Uterus (tissue), 4 donors: ENCODE data around the gene KIF1A. TPM values are rescaled to one million over a fixed set of nuclear protein-coding genes. Genes with fewer than 3 reads are reported as not detected.

Source experiments
- DNase-seq, 2 donors: peaks; one replicate each; pipeline ENCODE4 v3.0.0-alpha.2; 2019 to 2020
- H3K27ac ChIP-seq, 2 donors: fragments of 200-600 bp; sonication (generic); 1 replicate in 1 of 2; 2 replicates in 1 of 2; pipeline ENCODE4 v1.5.1; 2016 to 2018
- H3K27me3 ChIP-seq, 2 donors: fragments of 200-600 bp; sonication (generic); one replicate each; pipeline ENCODE4 v1.5.1; 2018 to 2019; ENCODE audit warnings: control low read depth in 1 of 2
- H3K36me3 ChIP-seq, 2 donors: fragments of 200-600 bp; sonication (generic); one replicate each; pipeline ENCODE4 v1.5.1; 2019; ENCODE audit warnings: control low read depth in 1 of 2
- H3K4me1 ChIP-seq, 2 donors: fragments of 200-600 bp; sonication (generic); one replicate each; pipeline ENCODE4 v1.5.1; 2018 to 2019; ENCODE audit warnings: control low read depth in 1 of 2
- H3K4me3 ChIP-seq, 2 donors: fragments of 200-600 bp; sonication (generic); 1 replicate in 1 of 2; 2 replicates in 1 of 2; pipeline ENCODE4 v1.5.1; 2018 to 2019; ENCODE audit warnings: mild to moderate bottlenecking in 1 of 2
- H3K9me3 ChIP-seq, 2 donors: fragments of 200-600 bp; sonication (generic); one replicate each; pipeline ENCODE4 v1.5.1; 2019; ENCODE audit warnings: control low read depth in 1 of 2
- POLR2A ChIP-seq, 2 donors: fragments of 450-650 bp; IDR thresholded peaks; one replicate each; pipeline ENCODE4 v1.6.1; 2016; ENCODE audit warnings: antibody characterized with exemption in 2 of 2, mild to moderate bottlenecking in 1 of 2, moderate library complexity in 1 of 2
- intact Hi-C: fragments of 100-400 bp; cut with DNase I; formaldehyde crosslinking; loops from one replicate; pipeline ENCODE4 v1.15.1; 2023; ENCODE audit warnings: low total_unique reads
- total RNA-seq, 4 donors: library from RNA; depleted of rRNA in 3 of 4; stranded (reverse); fragments of >200 nt in 3 of 4; gene quantifications; one replicate each; pipeline versions ENCODE4 v1.1.0 to v1.2.4, GENCODE V29; 2014 to 2023
- TF ChIP-seq, protein P1 (sequence below), 4 experiments: fragments of 200-600 bp in 2 of 4; fragments of 450-650 bp in 2 of 4; sonication (generic) in 2 of 4; IDR thresholded peaks; one replicate each; pipeline ENCODE4 v1.5.1; 2016 to 2019; ENCODE audit warnings: antibody characterized with exemption in 4 of 4, mild to moderate bottlenecking in 2 of 4, moderate library complexity in 1 of 4
- donor health status: DM: yes; HTN: yes; CAD: no.

The KIF1A gene
- total RNA-seq, 4 donors from 2014 or later: 0.37 to 12.9 TPM; not detected in 2

GRCh38 chr2:240791221-240791800 lies 28.7 kb downstream of the KIF1A start:
- Histone ChIP-seq H3K4me3 (no peak overlapping the region), H3K9me3 (no peaks in the 10 kb centered on the region), H3K36me3 (no peaks in the 10 kb centered on the region), H3K4me1 (no peaks in the 10 kb centered on the region), H3K27me3 (no peaks in the 10 kb centered on the region), H3K27ac (no peak overlapping the region)
- intact Hi-C loops: no loop called here
- no peak for DNase-seq
- TF ChIP-seq, protein P1, sequence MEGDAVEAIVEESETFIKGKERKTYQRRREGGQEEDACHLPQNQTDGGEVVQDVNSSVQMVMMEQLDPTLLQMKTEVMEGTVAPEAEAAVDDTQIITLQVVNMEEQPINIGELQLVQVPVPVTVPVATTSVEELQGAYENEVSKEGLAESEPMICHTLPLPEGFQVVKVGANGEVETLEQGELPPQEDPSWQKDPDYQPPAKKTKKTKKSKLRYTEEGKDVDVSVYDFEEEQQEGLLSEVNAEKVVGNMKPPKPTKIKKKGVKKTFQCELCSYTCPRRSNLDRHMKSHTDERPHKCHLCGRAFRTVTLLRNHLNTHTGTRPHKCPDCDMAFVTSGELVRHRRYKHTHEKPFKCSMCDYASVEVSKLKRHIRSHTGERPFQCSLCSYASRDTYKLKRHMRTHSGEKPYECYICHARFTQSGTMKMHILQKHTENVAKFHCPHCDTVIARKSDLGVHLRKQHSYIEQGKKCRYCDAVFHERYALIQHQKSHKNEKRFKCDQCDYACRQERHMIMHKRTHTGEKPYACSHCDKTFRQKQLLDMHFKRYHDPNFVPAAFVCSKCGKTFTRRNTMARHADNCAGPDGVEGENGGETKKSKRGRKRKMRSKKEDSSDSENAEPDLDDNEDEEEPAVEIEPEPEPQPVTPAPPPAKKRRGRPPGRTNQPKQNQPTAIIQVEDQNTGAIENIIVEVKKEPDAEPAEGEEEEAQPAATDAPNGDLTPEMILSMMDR (IDR thresholded peaks at IDR 0.05): no peak
- no peak for TF ChIP-seq POLR2A (IDR thresholded peaks at IDR 0.05)

- Histone ChIP-seq H3K27ac (no peak overlapping the region), H3K9me3 (no peaks in the 10 kb centered on the region), H3K4me1 (no peaks in the 10 kb centered on the region), H3K27me3 (no peaks in the 10 kb centered on the region), H3K4me3 (no peak overlapping the region), H3K36me3 (no peaks in the 10 kb centered on the region)
- intact Hi-C loops: no loop called here
- no peak for DNase-seq
- TF ChIP-seq, protein P1 (IDR thresholded peaks at IDR 0.05): no peak
- TF ChIP-seq POLR2A (IDR thresholded peaks at IDR 0.05): no peak
Measured at GRCh38 chr2:240790370-240791220, 29.4 kb downstream of the KIF1A start.

GRCh38 chr2:240789501-240790369 lies 30.3 kb downstream of the KIF1A start:
- Histone ChIP-seq H3K36me3 (no peaks in the 10 kb centered on the region), H3K4me3 (no peak overlapping the region), H3K9me3 (no peaks in the 10 kb centered on the region), H3K4me1 (no peaks in the 10 kb centered on the region), H3K27me3 (no peaks in the 10 kb centered on the region), H3K27ac (no peak overlapping the region)
- DNase-seq: no peak
- no peak for TF ChIP-seq POLR2A (IDR thresholded peaks at IDR 0.05)
- TF ChIP-seq, protein P1 (IDR thresholded peaks at IDR 0.05): no peak
- intact Hi-C loops: no loop called here

DNA sequence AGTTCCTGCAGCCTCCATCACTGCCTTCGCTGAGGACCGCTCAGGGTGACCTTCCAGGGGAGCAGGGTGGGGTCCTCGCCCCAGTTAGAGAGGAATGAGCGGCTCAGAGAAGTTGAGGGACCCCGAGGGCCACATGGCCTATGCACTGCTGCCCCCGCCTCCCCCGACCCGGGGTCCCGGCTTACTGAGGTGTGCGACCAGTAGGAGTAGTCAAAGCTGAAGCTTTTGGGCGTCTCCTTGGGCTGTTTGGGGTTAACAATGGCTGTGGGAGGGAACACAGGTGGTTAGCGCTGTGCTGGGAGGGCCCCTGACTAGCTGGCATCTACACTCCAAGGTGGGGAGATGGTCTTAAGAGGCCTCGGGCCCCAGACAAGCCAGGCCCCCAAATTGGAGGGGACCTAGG lies 31.0 kb downstream of the KIF1A start:
- Histone ChIP-seq H3K9me3 (no peaks in the 10 kb centered on the region), H3K4me3 (no peak overlapping the region), H3K27ac (no peak overlapping the region), H3K36me3 (no peaks in the 10 kb centered on the region), H3K27me3 (no peaks in the 10 kb centered on the region), H3K4me1 (no peaks in the 10 kb centered on the region)
- no peak for TF ChIP-seq POLR2A (IDR thresholded peaks at IDR 0.05)
- TF ChIP-seq, protein P1 (IDR thresholded peaks at IDR 0.05): no peak
- intact Hi-C loops: no loop called here
- no peak for DNase-seq
